CD4-positive, alpha-beta T cell treated with Interleukin-10 for 1 hour (primary cell): ENCODE measurements around the gene RASSF5.

ENCODE experiments used
- DNase-seq: peaks from one replicate; pipeline ENCODE4 v3.0.0-alpha.2; 2020

RASSF5 gene

DNA sequence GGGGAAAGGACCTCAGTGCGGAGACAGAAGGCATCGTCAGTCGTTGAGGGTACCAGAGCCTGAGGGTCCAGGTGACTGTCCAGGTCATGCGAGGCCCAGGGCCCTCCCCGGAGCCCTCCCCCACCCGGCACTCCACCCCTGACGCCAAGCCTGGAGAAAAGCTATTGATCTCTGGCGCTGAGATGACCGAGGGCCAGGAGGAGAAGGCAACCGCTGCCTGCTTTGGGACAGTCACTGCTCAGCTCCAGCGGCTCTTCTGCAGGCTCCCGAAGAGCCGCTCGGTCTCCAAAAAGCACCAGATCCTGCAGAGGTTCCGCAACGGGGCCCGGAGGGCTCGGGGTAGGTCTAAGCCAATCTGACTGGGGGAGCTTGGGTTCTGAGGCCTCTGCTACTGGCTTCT is 10.9 kb downstream of the RASSF5 start:
- no peak for DNase-seq

DNA sequence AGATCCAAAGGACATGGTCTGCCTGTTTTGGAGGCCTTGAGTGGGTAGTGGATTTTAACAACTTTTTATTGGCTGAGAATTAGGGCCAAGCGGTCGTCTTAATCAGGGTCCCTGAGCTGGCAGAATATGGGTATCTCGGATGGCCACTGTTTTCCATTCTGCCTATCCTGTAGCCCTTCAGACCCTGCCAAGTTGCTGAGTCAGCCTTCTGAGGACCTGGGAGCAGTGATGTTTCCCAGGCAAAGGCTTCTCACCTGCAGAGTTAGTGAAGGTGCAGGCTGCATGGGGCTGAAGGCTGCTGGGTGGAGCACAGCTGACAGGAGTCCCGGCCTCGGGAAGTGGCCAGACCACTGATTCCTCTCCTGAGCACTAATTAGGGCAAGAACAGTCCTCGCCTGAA is 11.4 kb downstream of the RASSF5 start:
- no peak for DNase-seq

DNA sequence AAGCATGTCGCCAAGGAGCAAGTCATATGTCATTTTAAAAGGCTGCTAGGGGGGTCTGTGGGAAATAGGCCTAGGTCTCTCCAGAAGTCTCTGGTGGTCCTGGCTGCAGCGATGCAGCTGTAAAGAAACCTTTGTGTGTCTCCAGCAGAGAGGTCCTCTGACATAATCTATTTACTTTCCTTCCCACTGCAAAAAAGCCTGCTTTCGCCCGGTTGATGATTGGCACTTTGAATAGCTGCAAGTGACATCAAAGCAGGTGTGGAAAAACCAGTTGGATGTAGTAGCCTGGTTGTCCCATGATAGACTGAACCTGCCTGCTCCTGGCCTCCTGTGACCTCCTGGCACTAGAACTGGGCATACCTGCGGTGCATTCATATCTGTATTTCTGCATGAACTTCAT is 13.8 kb downstream of the RASSF5 start:
- no peak for DNase-seq

GRCh38 chr1:206521694-206522402 is 14.5 kb downstream of the RASSF5 start:
- DNase-seq = no peak

GRCh38 chr1:206524739-206525364 is 17.5 kb downstream of the RASSF5 start:
- no peak for DNase-seq

DNA sequence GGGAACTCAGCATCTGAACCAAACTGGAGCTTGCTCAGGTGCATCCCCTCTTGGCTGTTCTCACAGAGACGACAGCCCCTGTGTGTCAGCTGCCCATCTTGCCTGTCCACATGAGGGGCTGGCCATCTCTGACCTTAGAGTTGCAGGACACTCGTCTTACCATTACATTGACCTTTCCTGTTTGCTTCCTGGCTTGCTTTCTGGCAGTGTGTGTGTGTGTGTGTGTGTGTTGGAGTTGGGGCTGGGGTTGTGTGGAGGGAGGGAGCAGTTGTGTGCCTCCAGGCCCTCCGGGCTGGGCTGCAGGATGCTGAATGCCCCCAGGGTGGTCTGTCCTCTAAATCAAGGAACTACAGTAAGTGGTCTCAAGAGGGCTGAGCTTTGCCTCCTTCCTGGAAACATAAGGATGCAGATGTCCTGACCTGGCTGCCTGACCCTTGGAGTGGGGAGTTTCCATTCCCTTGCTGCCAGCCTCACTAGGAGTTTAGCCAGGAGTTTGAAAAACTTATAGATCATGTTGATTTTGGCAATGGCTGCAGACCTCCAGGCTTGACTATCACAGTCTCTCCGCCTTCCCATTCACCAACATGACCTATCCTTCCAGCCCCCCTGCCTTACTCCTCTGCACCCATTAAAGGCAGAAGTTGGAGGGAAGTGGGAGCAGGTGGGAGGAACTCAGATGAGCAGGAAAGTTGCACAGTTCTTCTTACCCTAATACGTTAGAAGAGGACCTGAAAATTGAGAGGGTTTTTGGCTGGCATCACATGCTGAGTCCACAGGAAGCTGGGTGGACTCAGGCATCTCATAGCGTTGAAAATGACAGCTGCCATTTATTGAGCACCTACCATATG is 19.0 kb downstream of the RASSF5 start:
- no peak for DNase-seq

DNA sequence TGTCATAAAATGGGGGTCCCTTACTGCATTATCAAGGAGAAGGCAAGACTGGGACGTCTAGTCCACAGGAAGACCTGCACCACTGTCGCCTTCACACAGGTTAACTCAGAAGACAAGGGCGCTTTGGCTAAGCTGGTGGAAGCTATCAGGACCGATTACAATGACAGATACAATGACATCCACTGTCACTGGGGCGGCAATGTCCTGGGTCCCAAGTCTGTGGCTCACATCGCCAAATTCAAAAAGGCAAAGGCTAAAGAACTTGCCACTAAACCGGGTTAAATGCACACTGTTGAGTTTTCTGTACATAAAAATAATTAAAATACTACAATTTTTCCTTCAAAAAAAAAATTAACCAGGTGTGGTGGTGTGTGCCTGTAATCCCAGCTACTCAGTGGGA is 22.1 kb downstream of the RASSF5 start:
- DNase-seq = no peak

DNA sequence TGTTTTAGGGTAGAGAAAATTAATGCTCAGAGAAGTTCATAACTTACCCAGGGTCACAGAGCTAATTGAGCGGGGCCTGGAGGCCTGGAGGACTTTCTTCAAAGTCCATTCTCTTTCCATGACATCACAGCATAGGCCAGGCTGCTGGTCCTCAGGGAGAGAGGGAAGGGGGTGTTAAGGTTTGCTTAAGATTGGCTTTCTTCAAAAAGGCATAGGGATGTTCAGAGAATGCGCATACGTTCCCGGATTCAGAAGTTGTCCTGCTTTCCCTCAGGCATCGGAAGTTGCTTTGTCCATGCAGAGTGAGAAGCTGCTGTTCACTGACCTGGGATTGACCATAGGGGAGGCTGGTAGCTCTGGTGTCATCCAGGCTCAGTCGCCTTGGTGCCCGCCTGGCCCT is 25.0 kb downstream of the RASSF5 start:
- no peak for DNase-seq

DNA sequence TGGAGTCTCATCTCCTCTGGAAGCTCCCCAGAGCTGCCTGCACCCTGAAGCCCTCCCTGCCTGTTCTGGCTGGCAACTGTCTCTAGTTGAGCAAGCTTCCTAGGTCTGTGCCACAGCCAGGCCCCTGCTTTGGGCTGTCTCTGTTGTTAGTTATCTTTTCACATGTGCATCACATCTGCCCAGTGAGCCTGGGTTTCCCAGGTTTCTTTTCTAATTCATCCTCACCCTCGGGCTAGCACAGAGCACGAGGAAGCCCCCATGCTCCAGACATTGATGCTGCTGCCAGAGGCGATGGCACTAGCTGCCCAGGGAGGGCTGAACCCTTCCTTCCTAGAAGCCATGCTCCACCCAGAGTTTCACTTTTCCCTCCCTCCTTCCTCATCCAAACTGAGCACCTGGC is 27.2 kb downstream of the RASSF5 start:
- DNase-seq = no peak

- no peak for DNase-seq
Measured at GRCh38 chr1:206535853-206536188, 28.5 kb downstream of the RASSF5 start.

- no peak for DNase-seq
Measured at GRCh38 chr1:206537141-206537540, 29.8 kb downstream of the RASSF5 start.

GRCh38 chr1:206538086-206538770 is 30.9 kb downstream of the RASSF5 start:
- DNase-seq = no peak

DNA sequence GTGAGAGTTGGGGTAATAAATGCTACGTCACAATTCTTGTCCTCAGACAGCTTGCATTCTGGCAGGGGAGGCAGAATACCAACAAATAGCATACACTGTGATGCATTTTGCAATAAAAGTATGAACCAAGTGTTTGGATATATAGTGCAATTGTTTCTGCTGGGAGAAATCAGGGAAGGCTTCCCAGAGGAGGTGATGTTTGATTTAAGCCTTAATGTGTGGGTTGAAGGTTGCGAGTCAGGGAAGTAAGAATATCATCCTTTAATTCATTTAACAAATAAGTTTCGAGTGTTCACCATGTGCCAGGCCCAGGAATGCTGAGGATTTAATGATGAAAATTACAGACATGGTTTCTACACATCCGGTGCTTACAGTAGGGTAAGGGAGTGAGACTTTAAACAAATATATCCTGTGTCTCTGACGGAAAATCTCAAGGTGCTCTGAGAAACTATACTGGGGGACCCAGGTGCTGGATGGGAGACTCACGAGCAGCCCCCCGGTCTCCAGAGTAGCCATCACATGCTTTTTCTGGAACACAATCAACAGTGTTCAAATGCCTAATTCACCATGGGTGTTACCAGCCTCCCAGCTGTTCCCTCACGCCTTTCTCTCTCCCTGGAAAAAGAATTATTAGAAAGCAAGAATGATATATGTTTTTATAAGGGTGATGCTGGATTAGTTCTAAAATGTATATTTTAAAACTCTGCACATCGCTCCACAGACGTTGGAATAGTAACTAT is 31.7 kb downstream of the RASSF5 start:
- no peak for DNase-seq

DNA sequence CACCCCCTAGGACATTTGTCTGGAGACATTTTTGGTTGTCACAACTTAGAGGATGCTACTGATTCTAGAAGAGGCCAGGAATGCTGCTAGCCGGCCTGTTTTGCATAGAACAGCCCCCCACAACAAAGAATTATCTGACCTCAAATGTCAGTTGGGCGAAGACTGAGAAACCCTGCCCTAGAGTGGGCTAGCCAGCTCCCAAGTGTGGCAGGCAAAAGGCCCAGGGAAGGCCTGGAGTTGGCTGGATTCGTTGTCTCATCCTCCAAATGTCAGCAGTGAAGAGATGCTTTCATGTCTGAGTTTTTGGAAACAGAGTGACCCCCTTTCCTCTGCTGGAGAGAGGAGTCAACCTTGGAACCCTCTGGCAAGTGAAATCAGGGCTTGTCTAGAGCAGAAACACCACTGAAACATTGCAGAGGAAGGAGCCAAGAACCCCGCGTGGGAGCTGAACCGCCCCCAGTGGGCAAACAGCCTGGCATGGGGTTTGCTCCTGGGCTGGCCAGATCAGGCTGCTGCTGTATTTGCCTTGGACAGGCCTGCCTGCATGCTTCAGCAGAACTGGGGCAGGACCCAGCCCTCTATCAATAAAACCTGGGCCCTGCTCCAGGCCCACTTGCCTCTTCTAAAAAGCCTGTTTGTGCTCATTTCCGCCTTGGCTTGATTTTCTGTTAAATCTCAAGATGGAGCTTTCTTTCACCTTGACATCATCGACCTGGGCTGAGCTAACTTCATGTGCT is 32.9 kb downstream of the RASSF5 start:
- no peak for DNase-seq

GRCh38 chr1:206541236-206541833 is 34.0 kb downstream of the RASSF5 start:
- DNase-seq = no peak

GRCh38 chr1:206544562-206545257 is 37.4 kb downstream of the RASSF5 start:
- DNase-seq = peak; percentile 83

GRCh38 chr1:206545351-206545750 is 38.0 kb downstream of the RASSF5 start:
- DNase-seq = no peak

DNA sequence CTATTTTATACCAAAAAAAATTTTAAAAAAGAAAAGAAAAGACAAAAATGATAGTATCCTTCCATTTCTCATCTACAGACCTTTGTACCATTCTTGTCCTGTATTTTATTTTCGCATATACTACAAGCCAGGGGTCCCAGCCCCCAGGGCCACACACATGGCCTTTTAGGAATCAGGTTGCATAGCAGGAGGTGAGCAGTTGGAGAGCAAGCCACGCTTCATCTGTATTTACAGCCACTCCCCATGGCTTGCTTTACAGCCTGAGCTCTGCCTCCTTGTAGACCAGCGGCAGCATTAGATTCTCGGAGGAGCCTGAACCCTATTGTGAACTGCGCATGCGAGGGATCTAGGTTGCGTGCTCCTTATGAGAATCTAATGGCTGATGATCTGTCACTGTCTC is 39.8 kb downstream of the RASSF5 start:
- DNase-seq = no peak

- no peak for DNase-seq
Measured at GRCh38 chr1:206550446-206550845, 43.1 kb downstream of the RASSF5 start.

DNA sequence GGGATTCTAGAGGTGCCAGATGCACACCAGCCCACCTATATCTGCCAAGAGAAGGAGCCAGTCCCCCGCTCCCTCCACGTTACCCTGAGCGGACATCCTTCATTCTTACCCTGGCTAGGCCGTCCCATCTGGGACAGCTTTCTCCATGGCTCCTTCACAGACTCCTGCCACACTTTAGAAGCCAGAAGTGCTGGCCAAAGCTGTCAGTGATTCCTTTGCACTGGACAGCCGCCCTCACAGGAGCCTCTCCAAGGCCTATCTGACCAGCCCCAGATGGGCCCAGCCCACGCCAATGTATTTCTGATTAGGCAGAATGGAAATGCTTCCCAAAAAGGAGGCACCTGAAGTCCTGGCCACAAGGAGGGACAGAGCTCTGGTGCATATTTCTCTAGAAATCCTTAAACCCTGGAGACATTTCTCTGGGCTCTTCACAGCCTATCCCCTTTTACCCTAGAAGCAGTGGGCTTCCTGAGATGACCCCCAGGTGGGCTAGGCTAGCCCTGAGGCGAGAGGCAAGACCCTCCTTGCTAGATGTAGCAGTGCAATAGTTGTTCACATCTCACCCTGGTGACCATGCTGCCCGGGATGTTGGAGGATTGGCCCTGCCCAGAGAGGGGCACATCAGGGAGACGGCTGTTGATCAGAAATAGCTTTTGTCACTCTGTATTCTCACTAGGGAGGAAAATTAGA is 44.1 kb downstream of the RASSF5 start:
- no peak for DNase-seq
